Measurements from ENCODE around the gene PTPN11. TPM values are rescaled to one million over a fixed set of nuclear protein-coding genes. Genes with fewer than 3 reads are reported as not detected.

Gene PTPN11
- total and polyA plus RNA-seq, 2 of the 13 experiments (the other 11 are each of a cell fraction or from before 2014, with no cell fraction given), result 30.0 to 63.5 TPM

GRCh38 chr12:112418608-112419296, at the start of gene PTPN11 (continued):
- TF ChIP-seq, protein P1, sequence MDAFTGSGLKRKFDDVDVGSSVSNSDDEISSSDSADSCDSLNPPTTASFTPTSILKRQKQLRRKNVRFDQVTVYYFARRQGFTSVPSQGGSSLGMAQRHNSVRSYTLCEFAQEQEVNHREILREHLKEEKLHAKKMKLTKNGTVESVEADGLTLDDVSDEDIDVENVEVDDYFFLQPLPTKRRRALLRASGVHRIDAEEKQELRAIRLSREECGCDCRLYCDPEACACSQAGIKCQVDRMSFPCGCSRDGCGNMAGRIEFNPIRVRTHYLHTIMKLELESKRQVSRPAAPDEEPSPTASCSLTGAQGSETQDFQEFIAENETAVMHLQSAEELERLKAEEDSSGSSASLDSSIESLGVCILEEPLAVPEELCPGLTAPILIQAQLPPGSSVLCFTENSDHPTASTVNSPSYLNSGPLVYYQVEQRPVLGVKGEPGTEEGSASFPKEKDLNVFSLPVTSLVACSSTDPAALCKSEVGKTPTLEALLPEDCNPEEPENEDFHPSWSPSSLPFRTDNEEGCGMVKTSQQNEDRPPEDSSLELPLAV (CRISPR knock-in tag; conservative IDR thresholded peaks at IDR 0.05; ENCODE audit: low read depth), result no peak
- TF ChIP-seq, protein P2, sequence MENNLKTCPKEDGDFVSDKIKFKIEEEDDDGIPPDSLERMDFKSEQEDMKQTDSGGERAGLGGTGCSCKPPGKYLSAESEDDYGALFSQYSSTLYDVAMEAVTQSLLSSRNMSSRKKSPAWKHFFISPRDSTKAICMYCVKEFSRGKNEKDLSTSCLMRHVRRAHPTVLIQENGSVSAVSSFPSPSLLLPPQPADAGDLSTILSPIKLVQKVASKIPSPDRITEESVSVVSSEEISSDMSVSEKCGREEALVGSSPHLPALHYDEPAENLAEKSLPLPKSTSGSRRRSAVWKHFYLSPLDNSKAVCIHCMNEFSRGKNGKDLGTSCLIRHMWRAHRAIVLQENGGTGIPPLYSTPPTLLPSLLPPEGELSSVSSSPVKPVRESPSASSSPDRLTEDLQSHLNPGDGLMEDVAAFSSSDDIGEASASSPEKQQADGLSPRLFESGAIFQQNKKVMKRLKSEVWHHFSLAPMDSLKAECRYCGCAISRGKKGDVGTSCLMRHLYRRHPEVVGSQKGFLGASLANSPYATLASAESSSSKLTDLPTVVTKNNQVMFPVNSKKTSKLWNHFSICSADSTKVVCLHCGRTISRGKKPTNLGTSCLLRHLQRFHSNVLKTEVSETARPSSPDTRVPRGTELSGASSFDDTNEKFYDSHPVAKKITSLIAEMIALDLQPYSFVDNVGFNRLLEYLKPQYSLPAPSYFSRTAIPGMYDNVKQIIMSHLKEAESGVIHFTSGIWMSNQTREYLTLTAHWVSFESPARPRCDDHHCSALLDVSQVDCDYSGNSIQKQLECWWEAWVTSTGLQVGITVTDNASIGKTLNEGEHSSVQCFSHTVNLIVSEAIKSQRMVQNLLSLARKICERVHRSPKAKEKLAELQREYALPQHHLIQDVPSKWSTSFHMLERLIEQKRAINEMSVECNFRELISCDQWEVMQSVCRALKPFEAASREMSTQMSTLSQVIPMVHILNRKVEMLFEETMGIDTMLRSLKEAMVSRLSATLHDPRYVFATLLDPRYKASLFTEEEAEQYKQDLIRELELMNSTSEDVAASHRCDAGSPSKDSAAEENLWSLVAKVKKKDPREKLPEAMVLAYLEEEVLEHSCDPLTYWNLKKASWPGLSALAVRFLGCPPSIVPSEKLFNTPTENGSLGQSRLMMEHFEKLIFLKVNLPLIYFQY (CRISPR knock-in tag; IDR thresholded peaks at IDR 0.05; ENCODE audit: borderline replicate concordance), result peak; percentile 79
- TF ChIP-seq NKX3-1 (CRISPR knock-in tag; IDR thresholded peaks at IDR 0.05) (no peak), ZBTB3 (CRISPR knock-in tag; IDR thresholded peaks at IDR 0.05; ENCODE audit: borderline replicate concordance, low read depth) (peak; percentile 90; the same call in 1 of the 2 replicates), SP1 (IDR thresholded peaks at IDR 0.05) (no peak), SP1 (CRISPR knock-in tag; IDR thresholded peaks at IDR 0.05) (peak; percentile 77; the same call in 1 of the 2 replicates), XRCC5 (optimal IDR thresholded peaks at IDR 0.05; ENCODE audit: low read length) (no peak), MTF2 (CRISPR knock-in tag; IDR thresholded peaks at IDR 0.05; ENCODE audit: borderline replicate concordance) (peak; percentile 68; the same call in 1 of the 2 replicates), SIX4 (CRISPR knock-in tag; IDR thresholded peaks at IDR 0.05) (no peak; the same call in 1 of the 2 replicates), POGZ (CRISPR knock-in tag; IDR thresholded peaks at IDR 0.05) (peak; percentile 91), ZNF264 (CRISPR knock-in tag; IDR thresholded peaks at IDR 0.05) (no peak), ZSCAN20 (CRISPR knock-in tag; IDR thresholded peaks at IDR 0.05; ENCODE audit: borderline replicate concordance) (no peak), GLMP (CRISPR knock-in tag; IDR thresholded peaks at IDR 0.05; ENCODE audit: borderline replicate concordance) (no peak), ARNT (IDR thresholded peaks at IDR 0.05) (no peak), ELF3 (CRISPR knock-in tag; IDR thresholded peaks at IDR 0.05) (peak; percentile 98)
- TF ChIP-seq, protein P3, sequence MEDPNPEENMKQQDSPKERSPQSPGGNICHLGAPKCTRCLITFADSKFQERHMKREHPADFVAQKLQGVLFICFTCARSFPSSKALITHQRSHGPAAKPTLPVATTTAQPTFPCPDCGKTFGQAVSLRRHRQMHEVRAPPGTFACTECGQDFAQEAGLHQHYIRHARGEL (CRISPR knock-in tag; IDR thresholded peaks at IDR 0.05), result no peak
- TF ChIP-seq, protein P4, sequence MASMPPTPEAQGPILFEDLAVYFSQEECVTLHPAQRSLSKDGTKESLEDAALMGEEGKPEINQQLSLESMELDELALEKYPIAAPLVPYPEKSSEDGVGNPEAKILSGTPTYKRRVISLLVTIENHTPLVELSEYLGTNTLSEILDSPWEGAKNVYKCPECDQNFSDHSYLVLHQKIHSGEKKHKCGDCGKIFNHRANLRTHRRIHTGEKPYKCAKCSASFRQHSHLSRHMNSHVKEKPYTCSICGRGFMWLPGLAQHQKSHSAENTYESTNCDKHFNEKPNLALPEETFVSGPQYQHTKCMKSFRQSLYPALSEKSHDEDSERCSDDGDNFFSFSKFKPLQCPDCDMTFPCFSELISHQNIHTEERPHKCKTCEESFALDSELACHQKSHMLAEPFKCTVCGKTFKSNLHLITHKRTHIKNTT (CRISPR knock-in tag; IDR thresholded peaks at IDR 0.05), result no peak
- TF ChIP-seq, protein P5, sequence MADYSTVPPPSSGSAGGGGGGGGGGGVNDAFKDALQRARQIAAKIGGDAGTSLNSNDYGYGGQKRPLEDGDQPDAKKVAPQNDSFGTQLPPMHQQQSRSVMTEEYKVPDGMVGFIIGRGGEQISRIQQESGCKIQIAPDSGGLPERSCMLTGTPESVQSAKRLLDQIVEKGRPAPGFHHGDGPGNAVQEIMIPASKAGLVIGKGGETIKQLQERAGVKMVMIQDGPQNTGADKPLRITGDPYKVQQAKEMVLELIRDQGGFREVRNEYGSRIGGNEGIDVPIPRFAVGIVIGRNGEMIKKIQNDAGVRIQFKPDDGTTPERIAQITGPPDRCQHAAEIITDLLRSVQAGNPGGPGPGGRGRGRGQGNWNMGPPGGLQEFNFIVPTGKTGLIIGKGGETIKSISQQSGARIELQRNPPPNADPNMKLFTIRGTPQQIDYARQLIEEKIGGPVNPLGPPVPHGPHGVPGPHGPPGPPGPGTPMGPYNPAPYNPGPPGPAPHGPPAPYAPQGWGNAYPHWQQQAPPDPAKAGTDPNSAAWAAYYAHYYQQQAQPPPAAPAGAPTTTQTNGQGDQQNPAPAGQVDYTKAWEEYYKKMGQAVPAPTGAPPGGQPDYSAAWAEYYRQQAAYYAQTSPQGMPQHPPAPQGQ (CRISPR knock-in tag; IDR thresholded peaks at IDR 0.05; ENCODE audit: borderline replicate concordance), result no peak
